Stimulated activated memory B cell treated with anti-CD40 and anti-IgM and Interleukin-4, amounts not matched to agents 10 μg/mL and 1 μg/mL and 100 μg/mL, for 72 hours (primary cell): ENCODE measurements around the gene GSTM5.
"Not testable (repeated sequence)": the region's sequence is repeated elsewhere in the genome, so short reads cannot be mapped to it uniquely, and the experiment has no call there.

ENCODE experiments used
- ATAC-seq: fragments of 150-1000 bp; cut with Tn5 transposase; 2 replicates; pipeline ENCODE4 v1.10.0; 2021
- H3K27ac Mint-ChIP-seq: one replicate; pipeline ENCODE4 v1.8.0; 2022; ENCODE audit warnings: mild to moderate bottlenecking, mixed read lengths
- H3K27me3 Mint-ChIP-seq: one replicate; pipeline ENCODE4 v1.8.0; 2022; ENCODE audit warnings: mixed read lengths
- H3K36me3 Mint-ChIP-seq: one replicate; pipeline ENCODE4 v1.8.0; 2022; ENCODE audit warnings: mixed read lengths
- H3K4me1 Mint-ChIP-seq: one replicate; pipeline ENCODE4 v1.8.0; 2022; ENCODE audit warnings: mixed read lengths
- H3K4me3 Mint-ChIP-seq: one replicate; pipeline ENCODE4 v1.8.0; 2022; ENCODE audit warnings: mild to moderate bottlenecking, moderate library complexity, mixed read lengths
- H3K9me3 Mint-ChIP-seq: one replicate; pipeline ENCODE4 v1.8.0; 2022; ENCODE audit warnings: mixed read lengths

GSTM5 gene

DNA sequence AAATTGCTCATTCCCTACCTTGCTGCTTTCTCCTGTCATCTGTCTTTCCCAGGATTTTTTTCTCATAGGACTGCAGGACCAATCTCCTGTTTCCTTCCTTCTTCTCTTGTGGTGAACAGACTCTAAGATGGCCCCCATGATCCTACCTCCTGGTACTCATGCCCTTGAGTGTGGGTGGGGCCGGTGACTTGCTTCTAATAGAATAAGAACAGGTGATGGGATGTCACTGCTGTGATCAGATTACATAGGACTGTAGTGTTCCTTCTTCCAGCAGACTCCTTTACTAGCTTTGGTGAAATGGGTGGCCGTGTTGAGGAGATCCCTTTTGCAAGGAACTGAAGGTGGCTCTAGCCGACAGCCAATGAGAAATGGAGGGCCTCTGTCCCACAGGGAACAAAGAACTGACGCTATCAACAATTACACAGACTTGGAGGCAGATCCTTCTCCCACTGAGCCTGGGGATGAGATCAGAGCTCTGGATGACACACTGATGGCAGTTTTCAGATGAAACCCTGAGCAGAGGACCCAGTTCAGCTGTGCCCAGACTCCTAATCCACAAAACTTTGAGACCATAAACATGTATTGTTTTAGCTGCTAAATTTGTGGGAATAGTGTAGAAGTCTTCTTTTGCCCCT is 21.3 kb downstream of the GSTM5 start:
- Mint-ChIP-seq H3K27me3 (peaks cover 9% of the 10 kb centered on the region), H3K4me1 (no peaks in the 10 kb centered on the region), H3K36me3 (no peaks in the 10 kb centered on the region), H3K9me3 (no peaks in the 10 kb centered on the region), H3K27ac (no peak overlapping the region), H3K4me3 (no peak overlapping the region)
- no peak for ATAC-seq

DNA sequence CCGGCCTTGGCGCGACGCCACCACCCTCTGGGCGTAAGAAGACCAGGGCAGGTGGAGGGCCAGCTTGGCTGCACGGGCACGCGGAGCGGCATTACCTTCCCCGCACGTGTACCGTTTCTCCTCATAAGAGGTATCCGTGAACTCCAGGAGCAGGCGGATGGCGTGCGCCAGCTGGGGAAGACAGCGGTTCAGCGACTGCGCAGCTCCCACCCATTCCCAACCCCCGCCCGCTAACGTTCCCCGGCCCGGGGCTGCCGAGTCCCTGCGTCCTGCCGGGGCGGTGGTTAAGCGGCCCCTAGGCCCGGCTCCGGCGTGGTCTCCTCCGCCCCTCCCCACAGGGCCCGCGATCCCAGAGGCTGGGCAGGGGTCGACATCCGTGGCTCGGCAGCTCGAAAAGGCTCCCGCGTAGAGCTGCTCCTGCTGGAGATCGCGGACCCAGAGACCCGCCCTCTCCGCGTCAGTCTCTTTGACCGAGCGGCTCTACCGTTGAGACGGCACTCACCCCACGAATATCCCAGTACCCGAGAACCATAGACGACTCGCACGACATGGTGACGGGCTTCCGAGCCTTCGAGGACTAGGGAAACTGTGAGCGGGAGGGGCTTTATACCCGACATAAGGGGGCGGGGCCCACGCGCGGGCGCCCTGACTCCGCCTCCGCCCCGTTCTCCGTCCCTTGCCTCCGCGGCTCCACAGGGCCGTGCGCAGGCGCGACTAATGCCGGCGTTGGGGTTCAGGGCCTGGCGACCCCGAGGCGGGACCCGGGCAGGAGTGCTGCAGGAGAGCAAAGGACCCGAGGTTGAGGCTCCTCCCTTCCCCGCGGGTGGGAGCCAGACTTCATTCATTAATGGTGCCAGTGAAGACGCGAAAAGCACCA is 27.9 kb downstream of the GSTM5 start:
- peak overlapping the region; percentile 62 for H3K27ac Mint-ChIP-seq
- H3K4me1 Mint-ChIP-seq: peaks cover 13% of the 10 kb centered on the region
- ATAC-seq: peak; percentile 95
- H3K27me3 Mint-ChIP-seq: peaks cover 28% of the 10 kb centered on the region
- no peaks in the 10 kb centered on the region for H3K36me3 Mint-ChIP-seq
- H3K9me3 Mint-ChIP-seq: no peaks in the 10 kb centered on the region
- peak overlapping the region; percentile 81 for H3K4me3 Mint-ChIP-seq

DNA sequence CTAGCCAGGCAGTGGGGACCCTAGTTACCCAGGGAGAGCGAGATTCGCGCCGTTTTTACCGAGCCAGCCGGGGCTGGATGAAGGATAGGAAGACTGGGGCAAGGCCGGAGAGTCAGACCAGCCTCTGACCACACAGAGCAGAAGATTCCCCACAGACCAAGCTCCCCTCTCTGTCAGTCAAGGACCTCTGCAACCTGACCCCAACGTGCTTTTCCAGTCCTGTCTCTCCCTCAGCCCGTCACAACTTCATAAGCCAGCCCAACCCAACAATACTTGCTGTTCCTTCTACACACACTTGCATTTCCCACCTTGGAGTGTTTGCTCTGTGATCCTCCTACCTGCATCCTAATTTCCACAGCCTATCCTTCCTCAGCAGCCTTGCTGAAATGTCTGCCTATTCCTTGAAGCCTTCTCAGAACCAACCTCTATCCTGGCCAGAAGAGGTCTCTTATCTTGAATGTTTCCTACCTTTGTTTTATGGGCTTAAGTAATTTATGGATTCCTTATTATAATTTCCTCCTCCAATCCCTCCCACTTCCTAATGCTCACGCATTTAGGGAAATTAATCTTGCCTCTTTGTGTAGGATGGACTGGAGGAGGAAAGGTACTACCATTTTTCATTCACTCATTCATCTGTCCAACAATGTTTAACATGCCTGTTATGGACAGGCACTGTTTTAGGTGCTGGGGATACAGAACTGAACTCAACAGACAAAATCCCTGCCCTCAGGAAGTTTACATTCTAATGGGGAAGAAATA is 28.7 kb downstream of the GSTM5 start, which contains the start of gene GSTM3:
Gene GSTM3, minus strand, starts transcription at position 424 of the 759 bp plus-strand sequence. CDS start 751 bp downstream, outside the sequence.
- Mint-ChIP-seq H3K4me1 (peaks cover 13% of the 10 kb centered on the region), H3K9me3 (no peaks in the 10 kb centered on the region), H3K36me3 (no peaks in the 10 kb centered on the region), H3K27ac (peak within 1 kb of the TSS; percentile 62), H3K4me3 (peak within 1 kb of the TSS; percentile 81), H3K27me3 (peaks cover 28% of the 10 kb centered on the region)
- peak; percentile 24 for ATAC-seq

DNA sequence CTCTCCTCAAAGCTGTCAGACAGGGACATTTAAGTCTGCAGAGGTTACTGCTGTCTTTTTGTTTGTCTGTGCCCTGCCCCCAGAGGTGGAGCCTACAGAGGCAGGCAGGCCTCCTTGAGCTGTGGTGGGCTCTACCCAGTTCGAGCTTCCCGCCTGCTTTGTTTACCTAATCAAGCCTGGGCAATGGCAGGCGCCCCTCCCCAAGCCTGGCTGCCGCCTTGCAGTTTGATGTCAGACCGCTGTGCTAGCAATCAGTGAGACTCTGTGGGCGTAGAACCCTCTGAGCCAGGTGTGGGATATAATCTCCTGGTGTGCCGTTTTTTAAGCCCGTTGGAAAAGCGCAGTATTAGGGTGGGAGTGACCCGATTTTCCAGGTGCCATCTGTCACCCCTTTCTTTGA is 36.3 kb downstream of the GSTM5 start:
- not testable (repeated sequence) for H3K4me1 Mint-ChIP-seq, H3K36me3 Mint-ChIP-seq, H3K27ac Mint-ChIP-seq, H3K4me3 Mint-ChIP-seq, H3K9me3 Mint-ChIP-seq, ATAC-seq
- peaks cover 61% of the 10 kb centered on the region for H3K27me3 Mint-ChIP-seq

DNA sequence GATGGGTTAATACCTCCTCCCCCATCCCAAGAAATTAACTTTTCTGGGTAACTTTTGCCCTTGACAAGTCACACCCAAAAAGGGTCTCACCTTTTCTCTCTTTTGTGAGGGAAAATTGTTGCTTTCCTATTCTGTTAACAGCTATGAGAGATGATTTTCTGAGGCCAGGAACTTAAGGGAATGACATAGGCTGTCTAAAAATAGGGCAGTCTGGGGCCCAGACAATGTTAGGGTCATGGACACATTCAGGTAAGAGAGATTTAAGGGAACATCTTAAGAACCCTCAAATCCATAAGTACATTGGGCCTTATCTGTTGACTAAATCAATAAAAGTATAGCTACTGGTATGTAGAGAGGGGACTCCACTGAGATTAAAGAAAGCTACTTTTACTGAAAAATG is 37.2 kb downstream of the GSTM5 start:
- Mint-ChIP-seq H3K27ac (no peak overlapping the region), H3K27me3 (peaks cover 61% of the 10 kb centered on the region), H3K9me3 (no peaks in the 10 kb centered on the region), H3K4me3 (no peak overlapping the region), H3K36me3 (no peaks in the 10 kb centered on the region), H3K4me1 (no peaks in the 10 kb centered on the region)
- no peak for ATAC-seq

DNA sequence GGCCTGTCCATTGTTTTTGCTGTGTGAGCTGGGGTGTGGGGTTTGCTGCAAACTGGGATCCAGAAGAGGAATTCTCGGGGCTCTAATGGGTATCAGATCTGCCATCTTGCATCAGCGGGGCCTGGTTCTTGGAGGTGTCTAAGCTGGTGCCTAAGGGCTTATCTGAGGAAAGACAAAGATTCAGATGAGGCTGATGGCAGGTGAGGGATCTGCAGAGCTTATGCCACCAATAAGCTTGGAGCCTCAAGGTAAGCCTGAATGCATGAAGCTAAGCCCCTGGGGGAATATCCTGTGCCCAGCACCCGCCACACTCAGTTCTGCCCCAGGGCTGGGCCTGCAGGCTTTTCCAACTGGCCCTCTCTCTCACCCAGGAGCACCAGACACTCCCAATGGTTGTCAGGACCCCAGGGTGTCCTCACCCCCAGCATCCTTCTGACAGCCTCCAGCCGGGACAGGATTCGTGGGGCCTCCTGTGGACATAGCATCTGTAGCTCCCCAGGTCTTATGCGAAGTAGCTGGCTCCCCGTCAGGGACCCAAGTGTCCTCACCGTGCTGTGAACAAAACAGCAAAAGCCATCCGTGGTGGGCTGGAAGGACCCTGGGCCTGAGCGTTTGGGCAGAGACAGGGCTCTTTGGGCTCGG is 38.3 kb downstream of the GSTM5 start:
- Mint-ChIP-seq H3K27ac (no peak overlapping the region), H3K4me1 (no peaks in the 10 kb centered on the region), H3K9me3 (no peaks in the 10 kb centered on the region), H3K4me3 (no peak overlapping the region), H3K27me3 (peaks cover 61% of the 10 kb centered on the region), H3K36me3 (no peaks in the 10 kb centered on the region)
- no peak for ATAC-seq

DNA sequence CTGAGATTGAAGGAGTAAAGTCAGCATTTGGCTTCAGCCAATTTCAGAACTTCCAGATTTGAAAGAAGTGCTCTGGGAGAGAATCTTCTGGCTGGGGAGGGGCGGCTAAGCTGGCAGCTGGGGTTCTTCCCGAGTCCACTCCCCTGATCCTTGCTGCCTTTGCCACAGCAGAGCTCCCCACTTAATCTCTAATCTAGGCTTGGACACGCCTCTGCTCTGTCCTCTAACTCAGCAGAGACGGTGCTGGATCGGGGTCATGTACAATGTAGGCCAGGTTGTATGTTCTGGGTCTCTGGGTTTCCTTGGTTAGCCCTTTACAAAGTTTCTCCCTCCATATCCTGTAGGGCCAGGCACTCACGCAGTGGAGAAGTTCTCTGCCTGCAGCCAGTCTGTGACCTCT is 38.9 kb downstream of the GSTM5 start:
- H3K4me1 Mint-ChIP-seq: no peaks in the 10 kb centered on the region
- no peaks in the 10 kb centered on the region for H3K9me3 Mint-ChIP-seq
- H3K27me3 Mint-ChIP-seq: peaks cover 61% of the 10 kb centered on the region
- no peak overlapping the region for H3K4me3 Mint-ChIP-seq
- no peak overlapping the region for H3K27ac Mint-ChIP-seq
- no peak for ATAC-seq
- no peaks in the 10 kb centered on the region for H3K36me3 Mint-ChIP-seq

DNA sequence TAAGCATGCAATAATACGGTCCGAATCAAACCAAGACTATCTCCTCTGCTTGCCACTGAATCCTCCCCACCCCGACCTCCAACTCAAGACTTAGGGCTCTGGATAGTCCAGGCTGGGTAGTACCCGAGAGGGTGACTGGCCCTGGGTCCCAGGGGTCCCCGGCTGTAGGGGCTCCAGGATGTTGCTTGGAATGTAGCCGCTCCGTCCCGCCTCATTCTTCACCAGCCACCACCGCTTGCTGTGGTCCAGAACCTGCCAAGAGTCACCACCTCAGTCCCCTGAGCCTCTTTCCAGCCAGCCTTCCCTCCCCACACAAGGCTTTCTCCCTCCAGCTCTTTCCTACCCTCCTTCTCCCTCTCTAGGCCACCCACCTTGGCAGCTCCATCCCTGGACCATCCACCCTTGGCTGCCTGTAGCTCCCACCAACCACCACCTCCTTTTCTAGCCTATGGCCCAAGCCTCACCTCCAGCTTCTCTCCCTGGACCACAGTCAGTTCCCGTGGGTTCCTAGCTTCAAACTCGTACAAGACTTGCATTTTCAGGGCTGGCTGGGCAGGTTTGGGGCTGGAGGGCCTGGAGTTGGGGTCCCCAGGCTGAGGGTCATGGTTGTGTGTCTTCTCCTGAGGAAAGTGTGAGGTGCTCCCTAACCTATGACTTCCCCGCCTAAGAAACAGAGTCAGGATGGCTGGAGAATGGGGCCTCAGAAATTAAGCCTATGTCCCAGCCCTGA is 39.6 kb downstream of the GSTM5 start:
- H3K27ac Mint-ChIP-seq: no peak overlapping the region
- H3K9me3 Mint-ChIP-seq: no peaks in the 10 kb centered on the region
- H3K4me3 Mint-ChIP-seq: no peak overlapping the region
- peaks cover 61% of the 10 kb centered on the region for H3K27me3 Mint-ChIP-seq
- no peaks in the 10 kb centered on the region for H3K4me1 Mint-ChIP-seq
- no peak for ATAC-seq
- no peaks in the 10 kb centered on the region for H3K36me3 Mint-ChIP-seq

DNA sequence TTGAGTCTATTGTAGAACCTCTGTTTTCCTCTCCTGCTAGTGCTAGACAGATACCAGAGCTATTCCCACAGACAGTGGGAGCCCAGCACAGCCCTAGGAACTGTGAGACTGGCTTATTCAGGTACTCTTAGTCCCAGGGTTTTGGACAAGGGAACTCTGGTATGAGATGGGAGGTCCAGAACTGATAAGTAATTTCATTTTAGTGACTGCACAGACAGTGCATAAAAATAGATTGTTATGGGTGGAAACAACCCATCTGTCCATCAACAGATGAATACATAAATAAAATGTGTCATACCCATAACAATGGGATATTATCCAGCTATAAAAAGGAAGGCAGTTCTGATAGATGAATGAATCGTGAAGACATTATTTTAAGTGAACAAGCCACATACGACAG is 42.7 kb downstream of the GSTM5 start:
- no peak overlapping the region for H3K27ac Mint-ChIP-seq
- ATAC-seq: no peak

DNA sequence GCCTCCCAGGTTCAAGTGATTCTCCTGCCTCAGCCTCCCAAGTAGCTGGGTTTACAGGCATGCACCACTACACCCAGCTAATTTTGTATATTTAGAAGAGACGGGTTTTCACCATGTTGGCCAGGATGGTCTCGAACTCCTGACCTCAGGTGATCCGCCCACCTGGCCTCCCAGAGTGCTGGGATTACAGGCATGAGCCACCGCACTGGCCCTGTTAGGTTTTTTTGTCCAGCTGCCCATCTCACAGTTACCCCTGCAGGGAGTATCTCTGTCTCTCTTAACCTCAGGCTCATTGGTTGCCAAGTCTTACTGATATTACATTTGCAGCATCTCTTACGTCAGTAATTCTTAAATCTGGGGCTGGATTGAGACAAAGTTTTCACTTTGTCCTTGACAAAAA is 44.3 kb downstream of the GSTM5 start:
- H3K4me3 Mint-ChIP-seq, H3K4me1 Mint-ChIP-seq, H3K9me3 Mint-ChIP-seq, ATAC-seq, H3K27ac Mint-ChIP-seq, H3K36me3 Mint-ChIP-seq: not testable (repeated sequence)
- H3K27me3 Mint-ChIP-seq: peaks cover 17% of the 10 kb centered on the region

More for the DNA sequence above, 42.7 kb downstream of the GSTM5 start:
- Mint-ChIP-seq H3K4me3 (no peak overlapping the region), H3K36me3 (no peaks in the 10 kb centered on the region), H3K27me3 (peaks cover 33% of the 10 kb centered on the region), H3K4me1 (no peaks in the 10 kb centered on the region), H3K9me3 (no peaks in the 10 kb centered on the region)

DNA sequence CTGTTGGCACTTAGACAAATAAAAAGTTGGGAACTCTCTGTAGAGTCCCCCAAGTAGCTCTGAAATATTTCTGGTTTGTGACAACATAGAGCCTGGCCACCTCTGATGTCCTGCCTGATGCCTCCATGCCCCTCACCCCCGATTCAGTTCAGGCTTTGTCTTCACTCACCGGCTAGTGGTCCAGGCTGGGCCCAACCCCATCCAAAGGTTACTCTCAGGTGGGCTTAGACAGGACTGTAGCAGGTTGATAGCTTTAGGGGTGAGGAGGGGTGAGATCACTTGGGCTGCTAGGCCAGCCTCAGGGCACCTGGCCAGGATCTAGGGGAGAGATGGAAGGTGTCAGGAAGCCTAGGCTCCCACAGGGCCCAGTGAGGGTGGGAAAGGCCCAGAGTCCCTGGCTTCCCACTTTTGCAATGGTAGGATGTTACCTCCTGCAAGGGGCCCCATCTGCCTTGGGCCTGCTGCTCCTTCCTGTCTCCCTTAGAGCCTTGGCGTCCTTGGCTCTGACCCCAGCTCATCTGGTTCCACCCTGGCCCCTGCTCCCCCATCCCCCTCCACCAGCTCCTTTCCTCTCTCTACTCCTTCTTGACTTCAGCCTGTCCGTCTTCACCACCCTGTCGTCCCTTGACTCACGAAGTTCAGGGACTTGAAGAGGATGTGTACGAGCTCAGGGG is 44.9 kb downstream of the GSTM5 start:
- H3K36me3 Mint-ChIP-seq: no peaks in the 10 kb centered on the region
- no peak overlapping the region for H3K27ac Mint-ChIP-seq
- H3K4me3 Mint-ChIP-seq: no peak overlapping the region
- ATAC-seq: no peak
- no peaks in the 10 kb centered on the region for H3K9me3 Mint-ChIP-seq
- H3K4me1 Mint-ChIP-seq: peaks cover under 1% of the 10 kb centered on the region
- H3K27me3 Mint-ChIP-seq: peaks cover 11% of the 10 kb centered on the region

DNA sequence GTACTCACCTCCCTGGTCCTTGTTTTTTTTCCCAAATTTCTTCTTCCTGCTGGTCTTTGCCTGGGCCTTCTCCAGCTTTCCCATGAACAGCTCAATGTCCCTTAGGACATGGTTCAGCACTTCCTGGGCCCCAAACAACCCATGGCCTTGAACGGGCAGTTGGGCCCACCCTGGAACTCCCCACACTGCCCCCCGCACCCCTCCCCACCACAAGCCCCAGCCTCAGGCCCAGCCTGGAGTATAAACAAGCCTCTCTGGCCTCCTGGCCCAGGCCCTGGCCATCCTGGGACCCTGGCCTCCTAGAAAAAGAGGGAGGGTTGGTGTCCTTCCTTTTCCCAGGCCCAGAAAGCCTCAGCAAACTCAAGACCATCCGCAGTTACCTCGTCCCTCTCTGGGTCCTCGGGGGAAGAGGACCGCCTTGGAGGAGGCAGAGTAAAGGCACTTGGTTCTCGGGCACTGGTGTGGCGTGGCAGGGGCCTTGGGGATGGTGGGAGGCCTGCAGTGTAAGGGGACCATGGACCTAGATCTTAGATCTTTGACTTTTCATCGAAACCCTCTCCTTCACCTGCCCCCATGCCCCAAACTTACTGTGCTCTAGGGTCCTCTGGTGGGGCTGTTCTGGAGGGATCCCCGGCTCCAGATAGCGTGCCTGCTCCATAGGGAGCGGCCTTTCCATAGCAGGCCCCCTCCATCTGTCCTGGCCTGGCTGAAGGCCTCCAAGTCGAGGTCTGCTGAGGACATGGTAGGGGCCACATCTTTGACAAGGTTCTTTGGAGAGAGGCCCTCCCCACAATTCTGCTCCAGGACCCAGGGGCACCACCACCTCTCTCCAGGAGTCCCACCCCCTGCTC is 46.1 kb downstream of the GSTM5 start:
- ATAC-seq: no peak
- Mint-ChIP-seq H3K9me3 (no peaks in the 10 kb centered on the region), H3K36me3 (no peaks in the 10 kb centered on the region), H3K27ac (no peak overlapping the region), H3K4me1 (peaks cover 5% of the 10 kb centered on the region), H3K27me3 (no peaks in the 10 kb centered on the region), H3K4me3 (no peak overlapping the region)

DNA sequence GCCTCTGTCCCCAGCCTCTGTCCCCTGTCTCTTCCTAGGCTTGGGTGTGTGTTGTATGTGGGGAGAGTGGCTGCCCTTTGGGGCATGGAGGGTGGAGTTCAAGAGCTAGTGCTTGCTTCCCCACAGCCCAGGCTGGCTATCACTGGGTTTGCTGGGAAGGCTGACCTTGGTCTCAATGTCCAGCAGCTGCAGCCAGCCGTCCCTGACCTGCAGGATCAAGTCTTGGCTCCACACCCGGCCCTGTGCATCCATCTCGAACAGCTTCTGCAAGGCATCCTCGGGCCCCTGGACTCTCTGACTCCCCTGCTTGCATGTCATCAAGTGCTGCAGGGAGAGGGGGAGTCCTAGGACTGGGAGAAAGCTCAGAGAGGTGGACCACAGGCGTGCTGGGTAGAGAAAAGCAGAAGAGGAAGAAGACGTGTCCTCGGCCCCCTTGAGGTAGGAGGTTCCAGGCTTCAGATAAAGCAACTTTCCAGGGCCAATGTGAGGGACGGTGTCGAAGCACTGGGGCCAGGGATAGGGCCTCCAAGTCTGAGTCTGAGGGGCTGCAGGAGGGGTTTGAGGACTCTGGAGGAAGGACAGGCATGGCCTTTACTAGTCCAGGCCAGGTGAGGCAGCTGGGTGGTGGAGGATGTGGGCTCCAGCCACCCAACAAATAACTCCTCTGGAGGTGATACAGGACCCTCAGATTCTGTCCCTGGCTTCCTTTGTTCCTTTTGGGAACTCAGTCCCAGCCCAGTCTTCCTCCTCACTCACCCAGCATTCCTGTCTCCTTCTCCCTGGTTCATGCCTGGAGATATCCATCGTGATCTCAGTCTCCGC is 47.7 kb downstream of the GSTM5 start:
- H3K4me1 Mint-ChIP-seq: peaks cover 5% of the 10 kb centered on the region
- no peak overlapping the region for H3K27ac Mint-ChIP-seq
- no peak for ATAC-seq
- H3K27me3 Mint-ChIP-seq: peaks cover 8% of the 10 kb centered on the region
- H3K36me3 Mint-ChIP-seq: no peaks in the 10 kb centered on the region
- H3K9me3 Mint-ChIP-seq: no peaks in the 10 kb centered on the region
- H3K4me3 Mint-ChIP-seq: no peak overlapping the region
